IMR-90 (cell line): ENCODE results near the gene APOC4.

Experiments used
- BHLHE40 ChIP-seq: fragments of 150-350 bp; IDR thresholded peaks from 2 replicates; pipeline ENCODE4 v1.6.1; 2016; ENCODE audit warnings: mild to moderate bottlenecking, low read depth, low read length
- CTCF ChIP-seq: conservative IDR thresholded peaks from 2 replicates; pipeline ENCODE4 v1.5.1; 2012; ENCODE audit warnings: mild to moderate bottlenecking, low read depth, low read length, improper control_type of control experiment
- FOS ChIP-seq: fragments of 150-350 bp; IDR thresholded peaks from 2 replicates; pipeline ENCODE4 v1.6.1; 2016; ENCODE audit warnings: low read depth, low read length
- MAFK ChIP-seq: IDR thresholded peaks from 2 replicates; pipeline ENCODE4 v1.6.1; 2012; ENCODE audit warnings: low read depth, low read length, improper control_type of control experiment
- POLR2A ChIP-seq: IDR thresholded peaks from 2 replicates; pipeline ENCODE4 v1.6.1; 2012; ENCODE audit warnings: mild to moderate bottlenecking, low read depth, low read length
- RAD21 ChIP-seq: IDR thresholded peaks from 2 replicates; pipeline ENCODE4 v1.6.1; 2012; ENCODE audit warnings: low read length, improper control_type of control experiment
- RCOR1 ChIP-seq: IDR thresholded peaks from 2 replicates; pipeline ENCODE4 v1.6.1; 2012; ENCODE audit warnings: mild to moderate bottlenecking, low read length, improper control_type of control experiment; ENCODE audit not compliant: insufficient replicate concordance
- RFX5 ChIP-seq: IDR thresholded peaks from 2 replicates; pipeline ENCODE4 v1.8.0; 2012; ENCODE audit warnings: low read depth, mild to moderate bottlenecking, low read length, moderate library complexity

DNA sequence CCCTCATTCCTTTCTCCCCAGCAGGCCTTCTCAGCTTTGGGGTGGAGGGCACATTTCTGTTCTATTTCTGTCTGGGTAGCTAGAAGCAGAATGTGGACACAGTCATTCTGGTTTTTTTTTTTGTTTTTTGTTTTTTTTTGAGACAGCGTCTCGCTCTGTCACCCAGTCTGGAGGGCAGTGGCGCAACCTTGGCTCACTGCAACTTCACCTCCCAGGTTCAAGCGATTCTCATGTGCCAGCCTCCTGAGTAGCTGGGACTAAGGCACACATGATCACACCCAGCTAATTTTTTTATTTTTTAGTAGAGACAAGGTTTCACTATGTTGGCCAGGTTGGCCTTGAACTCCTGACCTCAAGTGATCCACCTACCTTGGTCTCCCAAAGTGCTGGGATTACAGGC is 33.4 kb downstream of the APOC4 start:
- TF ChIP-seq CTCF: no peak
- no peak for TF ChIP-seq RFX5
- no peak for TF ChIP-seq MAFK
- TF ChIP-seq POLR2A: no peak
- TF ChIP-seq RCOR1: no peak
- TF ChIP-seq RAD21: no peak
- no peak for TF ChIP-seq BHLHE40
- TF ChIP-seq FOS: no peak
